CD14-positive monocyte (primary cell): Measurements from ENCODE around the gene PXN. TPM values are rescaled to one million over a fixed set of nuclear protein-coding genes. Genes with fewer than 3 reads are reported as not detected.
A peak's percentile ranks its signal among the peaks of the same experiment; 100 is the strongest.

ENCODE experiments used
- DNase-seq, 3 donors: peaks; one replicate each; pipeline ENCODE4 v3.0.0-alpha.2; 2011 to 2022
- H2AFZ ChIP-seq: 2 replicates; pipeline ENCODE4 v1.6.0; 2012; ENCODE audit warnings: mild to moderate bottlenecking, low read depth, low read length, inconsistent platforms; ENCODE audit not compliant: insufficient read depth, poor library complexity, severe bottlenecking
- H3K27ac ChIP-seq, 2 donors: 1 replicate in 1 of 2; 2 replicates in 1 of 2; pipeline ENCODE4 v1.5.1; 2012 to 2013; ENCODE audit warnings: low read length in 2 of 2, control low read depth in 1 of 2, inconsistent platforms in 1 of 2, low read depth in 1 of 2, mild to moderate bottlenecking in 1 of 2
- H3K27me3 ChIP-seq, 2 donors: one replicate each; pipeline versions ENCODE4 v1.6.0 to v1.6.1; 2011 to 2013; ENCODE audit warnings: low read length in 2 of 2; ENCODE audit not compliant: control insufficient read depth in 2 of 2, insufficient read depth in 2 of 2
- H3K36me3 ChIP-seq, 2 donors: replicated peaks in 1 of 2; 1 replicate in 1 of 2; 2 replicates in 1 of 2; pipeline versions ENCODE4 v1.5.1 to v1.6.1; 2012 to 2013; ENCODE audit warnings: low read length in 2 of 2, control low read depth in 1 of 2, inconsistent platforms in 1 of 2, mild to moderate bottlenecking in 1 of 2; ENCODE audit not compliant: insufficient read depth in 2 of 2, control insufficient read depth in 1 of 2
- H3K4me1 ChIP-seq, 2 donors: 1 replicate in 1 of 2; 2 replicates in 1 of 2; pipeline versions ENCODE4 v1.5.1 to v1.6.1; 2012 to 2013; ENCODE audit warnings: low read length in 2 of 2, control low read depth in 1 of 2, inconsistent platforms in 1 of 2, mild to moderate bottlenecking in 1 of 2, moderate library complexity in 1 of 2; ENCODE audit not compliant: insufficient read depth in 2 of 2, control insufficient read depth in 1 of 2
- H3K4me2 ChIP-seq: replicated peaks from 2 replicates; pipeline ENCODE3; 2012; ENCODE audit warnings: low read length, moderate library complexity, mild to moderate bottlenecking; ENCODE audit not compliant: poor library complexity, severe bottlenecking; ENCODE audit errors: extremely low read depth
- H3K4me3 ChIP-seq, 3 experiments: fragments of 200-600 bp in 1 of 3; sonication (generic) in 1 of 3; replicated peaks in 1 of 3; 1 replicate in 2 of 3; 2 replicates in 1 of 3; pipeline ENCODE4 v1.5.1; 2011 to 2013; ENCODE audit warnings: low read length in 3 of 3, mild to moderate bottlenecking in 3 of 3, control low read depth in 2 of 3, low read depth in 2 of 3, inconsistent platforms in 1 of 3, moderate library complexity in 1 of 3
- H3K79me2 ChIP-seq: 2 replicates; pipeline ENCODE4 v1.6.0; 2012; ENCODE audit warnings: mild to moderate bottlenecking, control low read depth, inconsistent platforms, low read length, moderate library complexity; ENCODE audit not compliant: insufficient read depth
- H3K9ac ChIP-seq: 2 replicates; pipeline ENCODE4 v1.6.0; 2017; ENCODE audit warnings: low read length, mild to moderate bottlenecking; ENCODE audit not compliant: insufficient read depth, poor library complexity, severe bottlenecking
- H3K9me3 ChIP-seq, 2 donors: replicated peaks in 1 of 2; 1 replicate in 1 of 2; 2 replicates in 1 of 2; pipeline versions ENCODE4 v1.5.1 to v1.6.1; 2012 to 2013; ENCODE audit warnings: low read length in 2 of 2, control low read depth in 1 of 2; ENCODE audit not compliant: control insufficient read depth in 1 of 2, insufficient read depth in 1 of 2
- H4K20me1 ChIP-seq: 2 replicates; pipeline ENCODE4 v1.6.0; 2012; ENCODE audit warnings: mild to moderate bottlenecking, low read length, control low read depth, moderate library complexity; ENCODE audit not compliant: insufficient read depth
- H3K27ac Mint-ChIP-seq, 7 donors: one replicate each; pipeline ENCODE4 v1.8.0; 2020; ENCODE audit warnings: mild to moderate bottlenecking in 7 of 7, mixed read lengths in 7 of 7, moderate library complexity in 6 of 7, inconsistent platforms in 2 of 7
- H3K27me3 Mint-ChIP-seq, 3 donors: one replicate each; pipeline ENCODE4 v1.8.0; 2021 to 2022; ENCODE audit warnings: low read depth in 3 of 3, mild to moderate bottlenecking in 3 of 3, mixed read lengths in 3 of 3, moderate library complexity in 3 of 3, inconsistent platforms in 1 of 3
- H3K36me3 Mint-ChIP-seq, 2 donors: one replicate each; pipeline ENCODE4 v1.8.0; 2020; ENCODE audit warnings: mixed read lengths in 2 of 2, inconsistent platforms in 1 of 2, mild to moderate bottlenecking in 1 of 2
- H3K4me1 Mint-ChIP-seq: one replicate; pipeline ENCODE4 v1.8.0; 2020; ENCODE audit warnings: mild to moderate bottlenecking, mixed read lengths
- H3K4me3 Mint-ChIP-seq, 2 donors: one replicate each; pipeline ENCODE4 v1.8.0; 2020; ENCODE audit warnings: mild to moderate bottlenecking in 2 of 2, mixed read lengths in 2 of 2, moderate library complexity in 1 of 2
- H3K9me3 Mint-ChIP-seq, 7 donors: one replicate each; pipeline ENCODE4 v1.8.0; 2020 to 2022; ENCODE audit warnings: mixed read lengths in 7 of 7, mild to moderate bottlenecking in 6 of 7, moderate library complexity in 6 of 7, inconsistent platforms in 2 of 7
- CTCF ChIP-seq: fragments of 200-600 bp; IDR thresholded peaks from one replicate; pipeline ENCODE4 v1.8.0; 2022; ENCODE audit warnings: antibody characterized with exemption, mild to moderate bottlenecking
- WGBS: methylation state at CpG from one replicate; pipeline ENCODE4 v1.1.5; 2013; ENCODE audit warnings: missing lambda C conversion rate; ENCODE audit not compliant: insufficient coverage; 5-methylcytosine and 5-hydroxymethylcytosine counted together
- intact Hi-C, 2 donors: fragments of 100-400 bp; cut with micrococcal nuclease; formaldehyde crosslinking; loops; one replicate each; pipeline versions ENCODE4 v1.15.0 to v1.15.1; 2023
- polyA plus RNA-seq, 3 donors: library from polyadenylated mRNA; depleted of rRNA in 1 of 3; unstranded in 2 of 3; stranded (reverse) in 1 of 3; fragments of 300-500 nt in 2 of 3; fragments of >200 nt in 1 of 3; fragmentation: Illumina TruSeq in 2 of 3; gene quantifications; 1 replicate in 2 of 3; 2 replicates in 1 of 3; pipeline ENCODE4 v1.2.3, GENCODE V29; 2012 to 2021

The PXN gene
- polyA plus RNA-seq, 3 donors: 62.5 to 106 (median 98.4) TPM

- no peaks in the 10 kb centered on the region for H3K9me3 Mint-ChIP-seq
- Histone ChIP-seq H3K9me3 (no peaks in the 10 kb centered on the region), H4K20me1 (no peaks in the 10 kb centered on the region), H3K36me3 (peaks cover 79 to 88% of the 10 kb centered on the region in 2 donors), H3K4me2 (no peak overlapping the region), H3K27ac (no peak overlapping the region), H3K79me2 (no peaks in the 10 kb centered on the region), H3K4me1 (no peaks in the 10 kb centered on the region), H2AFZ (no peak overlapping the region), H3K27me3 (no peaks in the 10 kb centered on the region), H3K4me3 (no peak overlapping the region), H3K9ac (no peak overlapping the region)
- no peaks in the 10 kb centered on the region for H3K4me1 Mint-ChIP-seq
- WGBS: no CpG with 5 or more reads among the region's 2 CpGs
- intact Hi-C loops: no loop called here
- H3K27ac Mint-ChIP-seq: peak overlapping the region in 2 of 7 donors; percentile 6 to 50
- no peaks in the 10 kb centered on the region for H3K27me3 Mint-ChIP-seq
- no peak for DNase-seq
- H3K4me3 Mint-ChIP-seq: no peak overlapping the region
- no peak for TF ChIP-seq CTCF
- peaks cover 58 to 91% of the 10 kb centered on the region in 2 donors for H3K36me3 Mint-ChIP-seq
Observed at GRCh38 chr12:120169946-120170345, 95.6 kb downstream of the PXN start.

GRCh38 chr12:120168337-120168736 is 97.2 kb downstream of the PXN start:
- peaks cover 56 to 88% of the 10 kb centered on the region in 2 donors for H3K36me3 Mint-ChIP-seq
- Histone ChIP-seq H3K36me3 (peaks cover 77 to 85% of the 10 kb centered on the region in 2 donors), H3K4me1 (no peaks in the 10 kb centered on the region), H3K9me3 (no peaks in the 10 kb centered on the region), H3K79me2 (no peaks in the 10 kb centered on the region), H3K27ac (no peak overlapping the region), H3K4me2 (no peak overlapping the region), H3K27me3 (no peaks in the 10 kb centered on the region), H4K20me1 (no peaks in the 10 kb centered on the region), H3K9ac (no peak overlapping the region), H2AFZ (no peak overlapping the region), H3K4me3 (no peak overlapping the region)
- intact Hi-C loops: no loop called here
- 98% methylated on average over 4 of the region's 4 CpGs for WGBS
- DNase-seq: no peak
- H3K4me1 Mint-ChIP-seq: no peaks in the 10 kb centered on the region
- TF ChIP-seq CTCF: no peak
- peak overlapping the region in 2 of 7 donors; percentile 26 to 81 for H3K27ac Mint-ChIP-seq
- H3K9me3 Mint-ChIP-seq: no peaks in the 10 kb centered on the region
- peaks cover 0 to 1% (median 0%) of the 10 kb centered on the region in 3 donors for H3K27me3 Mint-ChIP-seq
- H3K4me3 Mint-ChIP-seq: no peak overlapping the region
